ENCODE data around the gene SEC11A.

DNA sequence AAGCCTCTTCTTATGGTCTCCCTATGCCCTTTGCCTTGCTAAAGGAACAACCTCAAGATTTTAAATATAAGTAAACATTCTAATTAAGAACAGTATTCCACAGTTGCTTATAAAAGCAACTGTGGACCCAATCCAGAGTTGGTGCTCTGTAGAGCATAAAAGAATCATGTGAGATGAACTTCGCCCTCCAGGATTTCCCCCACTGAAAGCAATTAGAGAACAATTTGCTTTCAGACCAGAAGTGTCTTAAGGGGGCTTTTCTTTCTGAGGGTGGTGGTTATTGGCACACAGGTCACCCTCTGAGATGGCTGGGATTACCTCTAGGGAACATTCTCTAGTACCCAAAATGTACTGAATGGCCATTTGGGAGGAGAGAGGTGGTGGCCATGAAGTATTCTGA, 43.1 kb upstream of the SEC11A start:
- TF ChIP-seq POLR2AphosphoS5 (IDR thresholded peaks at IDR 0.05; ENCODE audit: low read depth, low read length), result no peak
- TF ChIP-seq, protein P1, sequence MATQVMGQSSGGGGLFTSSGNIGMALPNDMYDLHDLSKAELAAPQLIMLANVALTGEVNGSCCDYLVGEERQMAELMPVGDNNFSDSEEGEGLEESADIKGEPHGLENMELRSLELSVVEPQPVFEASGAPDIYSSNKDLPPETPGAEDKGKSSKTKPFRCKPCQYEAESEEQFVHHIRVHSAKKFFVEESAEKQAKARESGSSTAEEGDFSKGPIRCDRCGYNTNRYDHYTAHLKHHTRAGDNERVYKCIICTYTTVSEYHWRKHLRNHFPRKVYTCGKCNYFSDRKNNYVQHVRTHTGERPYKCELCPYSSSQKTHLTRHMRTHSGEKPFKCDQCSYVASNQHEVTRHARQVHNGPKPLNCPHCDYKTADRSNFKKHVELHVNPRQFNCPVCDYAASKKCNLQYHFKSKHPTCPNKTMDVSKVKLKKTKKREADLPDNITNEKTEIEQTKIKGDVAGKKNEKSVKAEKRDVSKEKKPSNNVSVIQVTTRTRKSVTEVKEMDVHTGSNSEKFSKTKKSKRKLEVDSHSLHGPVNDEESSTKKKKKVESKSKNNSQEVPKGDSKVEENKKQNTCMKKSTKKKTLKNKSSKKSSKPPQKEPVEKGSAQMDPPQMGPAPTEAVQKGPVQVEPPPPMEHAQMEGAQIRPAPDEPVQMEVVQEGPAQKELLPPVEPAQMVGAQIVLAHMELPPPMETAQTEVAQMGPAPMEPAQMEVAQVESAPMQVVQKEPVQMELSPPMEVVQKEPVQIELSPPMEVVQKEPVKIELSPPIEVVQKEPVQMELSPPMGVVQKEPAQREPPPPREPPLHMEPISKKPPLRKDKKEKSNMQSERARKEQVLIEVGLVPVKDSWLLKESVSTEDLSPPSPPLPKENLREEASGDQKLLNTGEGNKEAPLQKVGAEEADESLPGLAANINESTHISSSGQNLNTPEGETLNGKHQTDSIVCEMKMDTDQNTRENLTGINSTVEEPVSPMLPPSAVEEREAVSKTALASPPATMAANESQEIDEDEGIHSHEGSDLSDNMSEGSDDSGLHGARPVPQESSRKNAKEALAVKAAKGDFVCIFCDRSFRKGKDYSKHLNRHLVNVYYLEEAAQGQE (IDR thresholded peaks at IDR 0.05; ENCODE audit: insufficient read depth in 1 of 2, low read depth in 2 of 2, low read length in 2 of 2), result no peak
- no peak for TF ChIP-seq TAF1 (IDR thresholded peaks at IDR 0.05; ENCODE audit: borderline replicate concordance, insufficient read depth, low read length)
- no peak for TF ChIP-seq FOXP2 (optimal IDR thresholded peaks at IDR 0.05; ENCODE audit: borderline replicate concordance, extremely low read depth, extremely low read length, insufficient read depth)
- no peak for TF ChIP-seq SIN3A (IDR thresholded peaks at IDR 0.05; ENCODE audit: borderline replicate concordance, insufficient read depth, low read length)

Measured in PFSK-1 (cell line).